ENCODE measurements around the gene AGXT.

Gene AGXT

DNA sequence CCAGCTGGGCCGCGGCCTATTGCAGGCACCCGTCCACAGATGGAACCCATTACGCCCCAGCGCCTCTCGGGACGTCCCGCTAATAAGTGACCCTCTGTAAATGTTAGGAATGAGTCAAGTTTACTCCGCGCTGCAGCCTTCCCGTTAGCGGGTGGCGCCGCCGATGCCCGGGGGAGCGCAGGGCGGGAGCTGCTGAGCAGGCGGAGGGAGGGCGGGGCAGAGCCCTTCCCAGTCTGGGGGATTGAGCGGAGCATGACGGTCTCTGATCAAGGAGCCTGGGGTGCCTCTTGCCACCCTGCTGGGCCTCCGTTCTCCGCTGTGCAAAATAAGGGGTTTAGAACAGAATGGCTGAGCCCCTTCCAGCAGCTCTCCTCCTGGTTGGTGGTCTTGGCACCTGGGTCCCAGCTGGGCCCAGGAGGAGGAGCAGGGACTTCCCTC is 48.0 kb downstream of the AGXT start:
- DNase-seq, result peak; percentile 16 to 25 (median 24)

DNA sequence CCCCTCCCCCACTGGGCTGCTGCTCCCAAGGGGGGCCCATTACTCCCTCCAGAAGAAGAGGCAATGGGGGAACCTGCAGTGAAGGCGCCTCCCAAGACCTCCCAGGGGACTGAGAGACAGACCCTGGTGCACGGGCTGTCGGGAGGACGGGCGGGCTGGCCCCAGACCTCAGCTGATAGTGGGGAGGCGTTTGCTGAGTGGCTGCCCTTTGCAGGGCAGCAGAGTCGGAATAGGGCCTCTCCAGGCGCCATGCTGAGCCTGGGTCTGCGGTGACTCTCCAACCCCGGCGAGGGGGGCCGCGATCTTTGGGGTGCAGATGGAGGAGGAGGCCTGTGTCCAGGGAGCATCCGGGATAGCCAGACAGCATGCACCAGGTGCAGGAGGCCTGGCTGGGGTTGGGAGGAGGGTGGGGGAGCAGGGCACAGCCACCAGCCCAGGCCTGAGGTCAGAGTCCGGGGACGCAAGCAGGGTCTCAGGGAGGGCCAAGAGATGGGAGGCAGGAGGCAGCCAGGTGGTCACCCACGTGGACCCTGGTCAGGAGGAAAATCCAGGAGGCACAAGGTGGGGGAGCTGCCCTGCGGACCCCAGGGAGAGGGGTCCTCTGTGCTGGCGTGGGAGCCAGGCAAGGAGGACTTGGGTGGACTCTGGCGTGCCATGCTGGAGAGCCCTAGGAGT is 48.5 kb downstream of the AGXT start:
- DNase-seq, result no peak

DNA sequence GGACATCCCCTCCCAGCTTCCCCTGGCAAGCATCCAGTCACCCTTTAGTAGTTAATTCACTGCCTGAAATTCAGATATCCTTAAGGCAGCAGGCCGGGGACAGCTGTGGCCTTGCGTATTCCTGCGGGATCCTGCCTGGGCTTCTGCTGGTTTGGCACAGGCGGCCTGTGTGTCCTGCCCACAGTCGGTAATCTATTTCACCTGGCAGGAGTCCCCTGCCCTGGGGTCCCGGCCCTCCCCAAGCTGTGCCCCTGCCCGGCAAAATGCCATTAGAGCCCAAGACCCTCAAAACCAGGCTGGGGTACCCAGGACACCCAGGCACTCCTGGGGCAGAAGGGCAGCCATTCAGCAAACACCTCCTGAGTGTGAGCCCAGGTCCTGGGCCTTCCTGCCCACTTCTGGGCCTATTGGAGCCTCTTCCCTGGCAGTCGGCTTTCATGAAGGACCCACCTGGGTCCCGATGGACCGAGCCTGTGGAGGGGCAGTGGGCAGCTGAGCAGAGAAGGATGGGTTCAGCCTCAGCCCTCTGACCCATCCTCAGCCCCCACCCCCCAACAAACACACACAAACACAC is 49.1 kb downstream of the AGXT start:
- no peak for DNase-seq

DNA sequence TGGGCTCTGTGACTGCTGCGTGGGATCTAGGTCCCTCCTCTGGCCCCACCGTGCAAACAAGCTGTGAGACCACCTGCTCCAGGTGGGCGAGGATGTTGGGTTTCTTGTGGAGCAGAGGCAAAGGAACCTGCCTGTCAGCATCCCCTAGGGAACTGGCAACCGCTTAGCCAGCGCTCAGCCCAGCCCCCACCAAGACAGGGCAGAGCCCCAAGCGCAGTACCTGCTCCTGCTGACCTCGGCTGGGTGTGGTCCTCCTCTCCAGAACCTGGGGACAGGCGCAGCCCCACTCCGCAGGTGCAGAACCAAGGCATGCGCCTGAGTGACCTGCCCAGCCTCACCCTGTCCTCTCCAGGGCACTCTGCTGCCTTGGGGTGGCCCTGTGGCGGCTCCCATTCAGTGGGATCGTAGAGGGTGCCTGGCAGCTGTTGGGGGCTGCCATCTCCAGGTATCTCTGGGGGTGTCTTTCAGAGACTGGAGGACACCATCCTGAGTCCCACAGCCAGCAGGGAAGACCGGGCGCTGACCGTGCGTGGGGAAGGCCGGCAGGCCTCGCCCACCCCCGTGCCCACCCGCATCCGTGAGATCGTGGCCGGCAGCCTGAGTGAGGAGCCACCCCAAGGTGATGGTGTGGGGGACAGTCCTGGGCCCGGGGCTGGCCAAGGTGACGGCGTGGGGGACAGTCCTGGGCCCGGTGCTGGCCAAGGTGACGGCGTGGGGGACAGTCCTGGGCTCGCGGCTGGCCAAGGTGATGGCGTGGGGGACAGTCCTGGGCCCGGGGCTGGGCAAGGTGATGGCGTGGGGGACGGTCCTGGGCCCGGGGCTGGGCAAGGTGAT is 49.9 kb downstream of the AGXT start:
- DNase-seq, result no peak

DNA sequence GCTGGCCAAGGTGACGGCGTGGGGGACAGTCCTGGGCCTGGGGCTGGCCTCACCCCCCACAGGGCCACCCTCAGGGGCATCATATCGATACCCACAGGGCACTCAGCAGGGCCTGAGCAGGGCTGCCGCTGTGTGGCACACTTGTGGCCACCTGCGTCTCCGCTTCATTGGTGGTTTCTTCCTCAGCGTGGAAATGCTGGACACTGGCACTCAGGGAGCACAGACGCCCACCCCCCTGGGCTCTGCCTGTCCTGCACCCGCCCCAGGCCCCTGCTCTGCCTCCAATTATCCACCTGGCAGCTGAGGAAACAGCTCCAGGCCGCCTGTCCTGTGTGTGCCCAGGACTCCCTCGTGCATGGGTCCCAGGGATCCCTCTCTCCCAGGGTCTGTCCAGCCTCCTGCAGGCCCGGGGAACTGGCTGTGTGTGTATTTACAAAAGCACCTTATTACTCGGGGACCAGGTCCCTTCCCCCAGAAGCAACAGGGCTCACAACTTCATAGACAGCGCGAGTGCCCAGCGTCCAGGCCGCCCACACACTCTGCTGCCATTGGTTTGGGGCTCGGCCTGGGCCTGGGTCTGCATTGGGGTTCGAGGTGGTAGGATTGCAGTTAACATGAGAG is 50.6 kb downstream of the AGXT start:
- DNase-seq, result no peak

DNA sequence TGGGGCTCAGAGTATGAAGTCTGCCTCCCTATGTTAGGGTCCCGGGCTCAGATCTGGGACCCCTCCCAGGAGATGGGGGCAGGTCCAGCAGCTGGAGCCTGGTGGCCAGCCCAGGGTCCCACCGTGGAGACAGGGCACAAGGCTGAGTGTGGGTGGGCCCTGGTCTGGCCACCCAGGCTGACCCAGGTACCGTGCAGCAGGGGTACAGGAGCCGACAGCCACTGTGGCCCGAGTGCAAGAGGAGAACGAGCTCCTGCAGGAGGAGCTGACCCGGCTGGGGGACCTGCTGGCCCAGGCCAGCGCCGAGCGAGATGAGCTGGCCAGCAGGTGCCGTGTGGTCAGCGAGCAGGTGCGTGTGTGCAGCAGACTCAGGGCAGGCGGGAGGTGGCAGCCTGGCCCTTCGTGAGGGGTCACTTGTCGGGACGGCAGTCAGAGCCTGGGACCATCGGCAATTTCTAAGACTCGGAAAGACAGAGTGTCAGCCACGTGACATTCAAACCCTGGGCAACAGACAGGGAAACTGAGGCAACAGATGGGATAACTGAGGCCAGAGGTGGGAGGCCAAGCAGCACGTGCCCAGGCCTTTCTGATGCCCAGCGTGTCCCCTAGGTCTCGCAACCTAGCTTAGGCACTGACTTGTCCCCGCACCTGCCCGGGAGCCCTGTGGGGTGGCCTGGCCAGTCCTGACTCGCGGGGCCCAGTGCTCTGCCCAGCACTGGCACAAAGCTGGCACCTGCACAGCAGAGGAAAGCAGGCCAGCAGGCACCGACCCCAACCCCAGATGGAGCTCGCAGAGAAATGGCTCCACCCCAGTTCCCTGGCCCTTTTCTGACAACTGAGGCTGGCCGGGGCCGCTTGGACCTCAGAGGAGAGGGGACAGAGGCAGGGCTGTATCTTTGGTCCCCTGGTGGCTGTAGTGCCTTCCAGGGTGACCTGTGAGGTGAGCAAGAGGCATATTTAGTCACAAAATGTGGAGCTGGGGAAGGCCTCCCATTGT is 51.5 kb downstream of the AGXT start:
- no peak for DNase-seq

DNA sequence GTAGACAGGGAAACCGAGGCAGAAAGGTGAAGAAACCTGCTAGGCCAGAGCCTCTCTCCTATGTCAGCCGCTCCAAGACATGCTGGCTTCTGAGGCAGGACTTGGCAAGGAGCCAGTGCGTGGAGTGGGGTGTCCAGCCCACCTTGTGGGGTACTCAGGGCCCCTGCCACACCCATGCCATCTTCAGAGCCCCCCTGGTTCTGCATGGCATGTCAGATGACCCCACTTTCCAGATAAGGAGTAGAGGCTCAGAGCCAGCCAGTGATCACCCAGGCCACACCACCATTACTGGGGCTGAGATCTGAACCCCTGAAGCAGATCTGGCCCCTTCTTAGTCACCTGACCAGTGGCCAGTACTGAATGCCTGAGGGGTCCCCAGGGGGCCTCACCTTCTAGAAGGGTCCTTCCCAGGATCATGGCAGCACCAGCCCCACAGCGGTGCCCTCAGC is 52.2 kb downstream of the AGXT start:
- no peak for DNase-seq

DNA sequence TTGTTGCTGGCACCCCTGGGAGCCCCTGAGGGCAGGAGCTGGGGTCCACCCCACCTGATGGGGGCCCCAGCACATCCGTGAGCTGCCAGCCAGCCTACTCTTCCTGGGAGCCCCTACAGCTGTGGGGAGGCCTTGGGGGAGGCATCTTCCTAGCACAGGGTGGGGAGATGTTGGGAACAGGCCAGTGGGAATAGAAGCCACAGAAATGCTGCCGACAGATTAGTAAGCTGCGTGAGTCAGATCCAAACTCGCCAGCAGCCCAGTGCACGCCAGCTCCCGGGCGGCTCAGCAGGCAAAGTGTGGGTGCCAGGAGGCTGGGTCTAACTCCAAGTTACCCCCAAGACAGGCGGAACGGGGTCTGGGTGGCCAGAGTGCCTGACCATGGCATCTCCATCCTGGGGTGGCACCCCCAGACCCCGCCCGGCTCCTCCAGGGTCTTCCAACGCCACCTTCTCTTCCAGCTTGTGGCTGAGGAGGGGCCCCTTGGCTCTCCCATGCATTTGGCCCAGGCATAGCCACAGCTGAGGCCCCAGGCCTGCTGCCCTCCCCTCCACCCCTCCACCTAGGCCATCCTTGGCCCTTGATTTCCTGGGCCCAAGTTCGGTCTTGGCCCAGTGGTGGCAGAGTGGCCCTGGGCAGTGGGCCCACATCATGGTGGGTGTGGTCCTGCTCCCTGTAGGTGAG is 52.8 kb downstream of the AGXT start:
- DNase-seq, result no peak

DNA sequence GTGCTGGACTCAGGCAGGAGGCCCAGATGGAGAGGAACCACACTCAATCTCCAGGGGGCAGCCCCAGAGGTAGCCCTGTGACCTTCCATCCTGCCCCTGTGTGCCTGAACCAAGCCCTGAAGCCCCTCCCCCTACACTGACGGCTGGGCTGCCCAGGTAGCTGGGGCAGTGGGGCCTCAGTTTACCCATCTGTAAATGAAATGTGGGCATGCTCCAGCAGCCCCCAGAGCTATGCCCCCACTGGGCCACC is 53.3 kb downstream of the AGXT start:
- no peak for DNase-seq

DNA sequence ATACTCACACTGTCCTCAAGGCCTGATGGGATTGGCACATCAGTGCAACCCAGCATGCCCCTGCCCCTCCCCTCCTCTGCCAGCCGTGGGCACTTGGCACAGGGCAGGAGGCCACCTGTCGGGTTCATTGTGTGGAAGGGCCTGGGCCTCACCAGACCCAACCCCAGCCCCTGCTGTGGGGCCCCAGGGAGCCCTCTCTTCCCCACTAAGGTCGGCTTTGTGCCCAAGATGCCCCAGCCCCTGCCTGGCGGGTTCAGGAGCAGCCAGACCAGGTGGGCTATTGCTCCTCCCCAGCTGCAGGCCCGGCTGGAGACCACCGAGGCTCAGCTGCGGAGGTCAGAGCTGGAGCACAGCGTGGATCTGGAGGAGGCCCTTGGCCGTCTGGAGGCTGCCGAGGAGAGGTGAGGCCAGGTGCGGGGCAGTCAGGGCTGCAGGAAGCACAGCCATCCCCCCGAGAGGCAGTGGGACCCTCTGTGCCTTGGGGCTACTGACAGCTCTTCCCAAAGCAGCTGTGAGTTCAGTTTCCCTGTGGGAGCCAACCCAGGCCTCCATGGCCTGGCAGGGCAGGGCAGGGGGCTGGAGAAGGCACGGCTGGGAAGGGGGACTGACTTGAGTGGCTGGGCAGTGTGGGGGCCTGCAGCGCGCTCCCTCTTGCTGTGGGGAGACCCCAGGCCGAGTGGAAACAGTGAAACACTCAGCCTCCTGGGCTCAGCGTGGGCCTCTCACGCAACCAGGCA is 53.8 kb downstream of the AGXT start:
- no peak for DNase-seq

DNA sequence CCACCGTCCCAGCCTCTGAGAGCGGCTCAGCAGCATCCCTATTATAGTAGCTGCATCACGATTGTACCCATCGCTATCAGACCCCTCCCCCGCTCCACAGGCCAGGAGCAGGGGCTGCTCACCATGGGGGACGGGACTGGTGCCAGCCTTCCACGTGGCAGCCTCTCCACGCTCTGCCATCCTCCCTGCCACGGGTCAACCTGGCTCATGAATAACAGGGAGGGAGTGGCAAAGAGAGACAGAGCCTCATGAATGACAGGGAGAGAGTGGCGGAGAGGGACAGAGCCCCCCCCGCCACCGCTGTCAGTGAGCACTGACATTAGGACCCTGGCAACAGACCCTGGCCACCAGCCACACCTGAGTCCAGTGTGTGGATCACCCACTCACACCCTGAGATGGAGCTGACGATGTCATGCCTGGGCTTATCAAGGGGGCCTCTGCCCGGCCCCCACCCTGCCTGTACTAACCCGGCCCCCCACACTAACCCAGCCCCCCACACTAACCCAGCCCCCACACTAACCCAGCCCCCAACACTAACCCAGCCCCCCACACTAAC is 54.4 kb downstream of the AGXT start:
- no peak for DNase-seq

DNA sequence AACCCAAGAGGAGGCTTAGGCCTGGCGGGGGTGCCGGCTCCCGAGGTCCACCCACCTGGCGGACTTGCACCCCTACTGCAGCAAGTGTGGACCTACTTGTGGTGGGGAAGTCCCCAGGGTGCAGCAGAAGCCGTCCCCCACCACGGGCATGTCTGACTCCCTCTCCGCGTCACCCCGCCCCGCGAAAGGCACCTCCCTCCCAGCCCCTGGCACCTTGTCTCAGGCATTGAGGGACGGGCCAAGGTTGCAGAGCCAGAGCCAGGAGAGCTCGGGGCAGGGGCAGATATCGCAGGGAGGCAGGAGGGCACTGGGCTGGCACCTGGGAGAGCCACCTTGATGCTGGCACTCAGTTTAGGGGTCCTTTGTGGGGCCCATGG is 56.6 kb downstream of the AGXT start:
- no peak for DNase-seq

DNA sequence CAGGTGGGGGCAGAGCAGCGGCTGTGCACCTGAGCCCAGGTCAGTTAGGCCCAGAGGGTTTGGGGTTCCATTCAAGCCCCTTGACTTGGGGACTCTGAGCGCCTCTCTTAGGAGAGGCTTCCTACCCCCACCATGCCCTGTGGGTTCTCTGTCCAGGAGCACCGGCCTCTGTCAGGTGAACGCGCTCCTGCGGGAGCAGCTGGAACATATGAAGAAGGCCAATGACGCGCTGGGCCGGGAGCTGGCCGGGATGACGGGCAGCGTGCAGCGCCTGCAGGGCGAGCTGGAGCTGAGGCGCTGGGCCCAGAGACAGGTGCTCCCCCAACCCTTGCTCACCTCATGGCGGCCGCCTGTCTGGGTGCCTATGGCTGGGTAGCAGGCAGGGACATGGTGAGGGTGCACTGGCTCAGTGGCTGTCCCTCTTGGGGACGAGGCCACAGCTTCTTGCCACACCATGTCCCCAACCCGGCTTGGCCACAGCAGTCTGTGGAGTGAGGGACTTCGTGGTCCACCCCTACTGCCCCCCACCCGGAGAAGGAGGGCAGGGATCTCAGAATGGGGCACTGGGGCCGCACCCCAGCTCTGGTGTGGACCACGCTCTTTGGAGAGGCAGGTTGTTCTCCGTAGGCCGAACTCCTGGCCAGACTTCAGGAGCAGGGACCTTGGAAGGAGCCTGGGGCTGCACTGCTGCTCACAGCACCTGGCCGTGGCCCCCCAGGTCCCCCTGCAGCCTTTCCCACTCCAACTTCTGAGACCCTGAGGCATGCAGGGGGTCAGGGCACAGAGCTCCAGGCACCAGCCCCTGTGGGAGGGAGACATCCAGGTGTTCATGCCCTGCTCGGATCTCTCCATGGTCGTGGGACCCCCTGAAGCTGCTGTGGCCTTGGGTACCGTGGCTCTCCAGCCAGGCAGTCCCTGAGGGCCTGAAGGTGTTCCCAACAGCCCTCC is 57.2 kb downstream of the AGXT start:
- no peak for DNase-seq

DNA sequence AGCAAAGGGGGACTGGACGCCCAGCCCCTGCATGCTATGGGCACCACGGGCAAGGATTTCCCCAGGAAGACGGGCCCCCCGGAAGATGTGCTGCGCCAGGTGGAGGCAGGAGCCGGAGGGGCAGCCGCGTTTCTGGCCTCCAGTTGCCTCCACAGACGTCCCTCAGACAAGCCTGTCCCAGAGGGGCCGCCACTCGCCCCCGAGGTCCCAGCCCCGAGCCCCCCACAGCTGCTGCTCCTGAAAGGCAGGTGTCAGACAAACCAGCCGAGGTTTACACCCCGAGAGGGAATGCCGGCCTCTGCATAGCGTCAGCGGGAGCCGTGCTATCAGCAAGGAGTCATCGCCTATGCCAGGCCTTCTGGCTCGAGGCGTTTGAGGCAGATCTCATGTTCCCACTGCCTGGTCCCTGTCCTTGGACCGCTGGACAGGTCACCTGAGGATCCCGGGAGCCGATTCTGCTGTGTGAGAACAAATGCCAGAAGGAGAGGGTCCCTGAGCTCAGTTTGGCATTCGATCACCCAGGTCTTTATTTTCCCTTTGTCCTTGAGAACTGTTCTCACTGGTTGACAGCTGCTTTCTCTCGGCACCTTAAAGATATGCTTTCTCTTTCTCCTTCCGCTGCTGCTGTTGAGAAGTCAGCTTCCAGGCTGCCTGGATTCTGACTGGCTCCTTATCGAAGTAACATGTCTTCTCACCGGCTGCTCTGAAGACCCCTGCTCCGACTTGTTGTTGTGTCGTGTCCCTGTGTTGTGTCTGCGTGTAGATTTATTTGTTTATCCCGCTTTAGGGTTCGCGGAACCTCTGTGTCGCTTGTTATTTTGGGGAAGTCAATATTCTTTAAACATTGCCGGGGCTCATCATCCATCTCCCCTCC is 58.1 kb downstream of the AGXT start:
- no peak for DNase-seq

DNA sequence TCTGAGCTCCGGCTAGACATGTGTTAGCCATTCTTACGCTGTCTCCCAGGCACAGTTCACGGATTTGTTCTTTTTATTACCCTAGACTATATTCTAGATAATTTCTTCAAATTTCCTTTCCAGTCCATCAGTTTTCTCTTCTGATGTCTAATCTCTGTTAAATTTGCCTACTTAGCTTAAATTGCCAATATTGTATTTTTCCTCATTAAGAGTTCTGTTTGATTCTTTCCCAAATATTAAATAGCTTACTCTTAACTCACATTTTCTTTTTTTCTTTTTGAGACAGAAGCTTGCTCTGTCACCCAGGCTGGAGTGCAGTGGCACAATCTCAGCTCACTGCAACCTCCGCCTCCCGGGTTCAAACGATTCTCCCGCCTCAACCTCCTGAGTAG is 58.8 kb downstream of the AGXT start:
- DNase-seq, result no peak

DNA sequence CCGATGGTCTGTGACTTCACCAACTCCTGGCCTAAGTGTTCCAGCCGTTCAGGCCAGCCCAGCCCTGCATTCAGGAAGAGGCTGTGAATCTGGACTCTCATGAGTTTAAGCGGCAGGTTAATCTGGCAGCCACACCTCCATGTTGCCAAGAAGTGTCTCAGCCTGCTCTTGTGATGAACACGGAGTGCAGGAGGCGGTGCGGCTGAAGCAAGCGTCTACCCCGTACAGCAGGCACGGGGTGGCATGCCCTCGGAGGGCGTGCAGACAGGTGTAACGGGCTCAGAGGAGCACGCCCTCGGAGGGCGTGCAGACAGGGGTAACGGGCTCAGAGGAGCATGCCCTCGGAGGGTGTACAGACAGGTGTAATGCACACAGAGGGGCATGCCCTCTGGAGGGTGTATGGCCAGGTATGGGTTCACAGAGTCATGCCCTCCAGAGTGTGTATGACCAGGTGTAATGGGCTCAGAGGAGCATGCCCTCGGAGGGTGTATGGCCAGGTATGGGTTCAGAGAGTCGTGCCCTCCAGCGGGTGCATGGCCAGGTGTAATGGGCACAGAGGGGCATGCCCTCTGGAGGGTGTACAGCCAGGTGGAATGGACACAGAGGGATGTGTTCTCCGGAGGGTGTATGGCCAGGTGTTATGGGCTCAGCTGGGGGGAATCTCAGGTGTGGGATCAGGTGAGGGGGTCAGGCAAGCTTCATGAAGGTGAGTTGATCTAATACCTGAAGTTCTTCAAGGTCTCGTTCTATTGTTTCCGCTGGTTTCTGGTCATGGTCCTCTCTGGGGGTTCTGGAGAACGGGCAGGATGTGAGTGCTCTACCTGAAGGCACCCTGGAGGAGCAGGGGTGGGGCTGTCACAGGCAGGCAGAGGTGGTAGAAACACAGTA is 60.1 kb downstream of the AGXT start:
- DNase-seq, result no peak

DNA sequence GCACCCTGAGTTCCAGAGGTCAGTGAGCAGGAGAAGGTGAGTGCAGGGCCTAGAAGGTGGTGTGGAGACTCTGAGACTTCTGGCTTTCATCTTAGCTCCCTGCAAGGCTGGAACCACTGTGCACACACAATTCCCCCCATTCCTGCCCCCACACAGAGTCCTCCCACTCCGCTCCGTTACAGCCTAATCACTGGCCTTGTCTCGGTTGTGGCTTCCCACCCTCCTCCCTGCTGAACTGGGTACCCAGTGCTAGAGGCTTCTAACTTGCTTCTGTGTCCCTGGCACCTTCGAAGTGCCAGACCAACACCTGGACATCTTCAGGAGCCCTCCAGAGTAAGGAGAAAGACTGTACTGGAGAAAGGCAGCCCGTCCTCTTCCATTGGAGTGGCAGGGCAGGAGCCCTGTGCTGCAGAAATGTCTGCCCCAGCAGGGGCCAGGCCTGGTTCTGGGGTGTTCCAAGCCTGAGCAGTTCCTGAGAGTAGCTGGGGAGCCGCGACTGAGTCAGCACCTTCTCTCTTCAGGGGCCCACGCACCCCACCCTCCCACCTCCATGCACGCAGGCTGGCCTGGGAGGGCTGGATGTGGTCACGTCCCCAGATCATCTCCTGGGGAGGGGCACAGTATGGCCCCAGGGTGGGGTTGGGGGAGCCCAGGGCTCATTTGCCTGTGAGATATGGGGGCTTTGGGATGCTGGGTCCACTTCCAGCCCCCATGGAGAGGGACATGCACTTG is 60.9 kb downstream of the AGXT start:
- no peak for DNase-seq
